GM06990 (cell line): ENCODE data around the gene ATF1.
"Not testable (repeated sequence)": the region's sequence is repeated elsewhere in the genome, so short reads cannot be mapped to it uniquely, and the experiment has no call there.

ENCODE experiments used
- DNase-seq: peaks from one replicate; pipeline ENCODE4 v3.0.0-alpha.2; 2011; ENCODE audit not compliant: insufficient read length; ENCODE audit errors: extremely low read depth
- H3K27me3 ChIP-seq: replicated peaks from 2 replicates; pipeline ENCODE4 v1.6.0; 2011; ENCODE audit warnings: low read length; ENCODE audit not compliant: control insufficient read depth, insufficient read depth
- H3K36me3 ChIP-seq: 2 replicates; pipeline ENCODE4 v1.5.1; 2011; ENCODE audit warnings: low read length; ENCODE audit not compliant: control insufficient read depth, insufficient read depth
- H3K4me3 ChIP-seq: replicated peaks from 2 replicates; pipeline ENCODE4 v1.5.1; 2011; ENCODE audit warnings: low read depth, mild to moderate bottlenecking, control low read depth, low read length
- CTCF ChIP-seq: IDR thresholded peaks from 2 replicates; pipeline ENCODE4 v1.5.1; 2011; ENCODE audit warnings: low read length, control low read depth, mild to moderate bottlenecking, inconsistent platforms; ENCODE audit not compliant: insufficient read depth, poor library complexity, severe bottlenecking

ATF1 gene

GRCh38 chr12:50828886-50829285 lies 65.0 kb downstream of the ATF1 start:
- DNase-seq: no peak
- no peak for TF ChIP-seq CTCF
- Histone ChIP-seq H3K36me3 (no peaks in the 10 kb centered on the region), H3K4me3 (no peak overlapping the region), H3K27me3 (no peaks in the 10 kb centered on the region)

- not testable (repeated sequence) for H3K4me3 ChIP-seq, DNase-seq, H3K27me3 ChIP-seq, H3K36me3 ChIP-seq
These were observed 69.9 kb downstream of the ATF1 start for GRCh38 chr12:50833801-50834200.

GRCh38 chr12:50839042-50839441 lies 75.1 kb downstream of the ATF1 start:
- Histone ChIP-seq H3K4me3 (no peak overlapping the region), H3K36me3 (no peaks in the 10 kb centered on the region), H3K27me3 (no peaks in the 10 kb centered on the region)
- no peak for TF ChIP-seq CTCF
- no peak for DNase-seq

- Histone ChIP-seq H3K27me3 (no peaks in the 10 kb centered on the region), H3K36me3 (no peaks in the 10 kb centered on the region), H3K4me3 (no peak overlapping the region)
- no peak for DNase-seq
- no peak for TF ChIP-seq CTCF
These were observed 77.0 kb downstream of the ATF1 start for GRCh38 chr12:50840809-50841487.

- Histone ChIP-seq H3K4me3 (no peak overlapping the region), H3K27me3 (no peaks in the 10 kb centered on the region), H3K36me3 (no peaks in the 10 kb centered on the region)
- TF ChIP-seq CTCF: no peak
- DNase-seq: no peak
These were observed 78.0 kb downstream of the ATF1 start for GRCh38 chr12:50841716-50842531.

- no peaks in the 10 kb centered on the region for H3K27me3 ChIP-seq
- no peak for DNase-seq
- no peak for TF ChIP-seq CTCF
- no peak within 1 kb of the TSS for H3K4me3 ChIP-seq
- H3K36me3 ChIP-seq: no peaks in the 10 kb centered on the region
These were observed 79.0 kb downstream of the ATF1 start, which contains the start of gene TMPRSS12 for GRCh38 chr12:50842637-50843493. TSS of gene TMPRSS12 (plus strand) at chr12:50842926. CDS start at chr12:50842965, 39 bp downstream.
